Measurements from ENCODE around the gene CTSZ. TPM values are rescaled to one million over a fixed set of nuclear protein-coding genes. Genes with fewer than 3 reads are reported as not detected.

CTSZ gene
- total and polyA plus RNA-seq, 2 experiments from 2014 or later, result 0.58 to 41.4 TPM

- Mint-ChIP-seq H3K27me3 (ENCODE audit: insufficient read depth, low read depth, poor library complexity) (peaks cover 6% of the 10 kb centered on the region), H3K4me3 (no peak overlapping the region), H3K9me3 (no peaks in the 10 kb centered on the region), H3K36me3 (ENCODE audit: low read depth) (peaks cover 63% of the 10 kb centered on the region), H3K4me1 (no peaks in the 10 kb centered on the region), H3K27ac (no peak overlapping the region)
- no peak overlapping the region for H3K4me3 ChIP-seq
- no peak overlapping the region for H2AFZ ChIP-seq
- H3K9me2 ChIP-seq (ENCODE audit: insufficient read depth), result no peaks in the 10 kb centered on the region
- DNase-seq (ENCODE audit: low spot score) (no peak), ATAC-seq (no peak)
- TF ChIP-seq EZH2phosphoT487 (IDR thresholded peaks at IDR 0.05; ENCODE audit: unreplicated experiment), result no peak
- TF ChIP-seq STAT1 (IDR thresholded peaks at IDR 0.05; ENCODE audit: unreplicated experiment), result no peak
- TF ChIP-seq ZNF114 (CRISPR knock-in tag; IDR thresholded peaks at IDR 0.05), result no peak
- no peak for TF ChIP-seq POLR2AphosphoS5 (IDR thresholded peaks at IDR 0.05; ENCODE audit: low read depth)
- TF ChIP-seq, protein P1, sequence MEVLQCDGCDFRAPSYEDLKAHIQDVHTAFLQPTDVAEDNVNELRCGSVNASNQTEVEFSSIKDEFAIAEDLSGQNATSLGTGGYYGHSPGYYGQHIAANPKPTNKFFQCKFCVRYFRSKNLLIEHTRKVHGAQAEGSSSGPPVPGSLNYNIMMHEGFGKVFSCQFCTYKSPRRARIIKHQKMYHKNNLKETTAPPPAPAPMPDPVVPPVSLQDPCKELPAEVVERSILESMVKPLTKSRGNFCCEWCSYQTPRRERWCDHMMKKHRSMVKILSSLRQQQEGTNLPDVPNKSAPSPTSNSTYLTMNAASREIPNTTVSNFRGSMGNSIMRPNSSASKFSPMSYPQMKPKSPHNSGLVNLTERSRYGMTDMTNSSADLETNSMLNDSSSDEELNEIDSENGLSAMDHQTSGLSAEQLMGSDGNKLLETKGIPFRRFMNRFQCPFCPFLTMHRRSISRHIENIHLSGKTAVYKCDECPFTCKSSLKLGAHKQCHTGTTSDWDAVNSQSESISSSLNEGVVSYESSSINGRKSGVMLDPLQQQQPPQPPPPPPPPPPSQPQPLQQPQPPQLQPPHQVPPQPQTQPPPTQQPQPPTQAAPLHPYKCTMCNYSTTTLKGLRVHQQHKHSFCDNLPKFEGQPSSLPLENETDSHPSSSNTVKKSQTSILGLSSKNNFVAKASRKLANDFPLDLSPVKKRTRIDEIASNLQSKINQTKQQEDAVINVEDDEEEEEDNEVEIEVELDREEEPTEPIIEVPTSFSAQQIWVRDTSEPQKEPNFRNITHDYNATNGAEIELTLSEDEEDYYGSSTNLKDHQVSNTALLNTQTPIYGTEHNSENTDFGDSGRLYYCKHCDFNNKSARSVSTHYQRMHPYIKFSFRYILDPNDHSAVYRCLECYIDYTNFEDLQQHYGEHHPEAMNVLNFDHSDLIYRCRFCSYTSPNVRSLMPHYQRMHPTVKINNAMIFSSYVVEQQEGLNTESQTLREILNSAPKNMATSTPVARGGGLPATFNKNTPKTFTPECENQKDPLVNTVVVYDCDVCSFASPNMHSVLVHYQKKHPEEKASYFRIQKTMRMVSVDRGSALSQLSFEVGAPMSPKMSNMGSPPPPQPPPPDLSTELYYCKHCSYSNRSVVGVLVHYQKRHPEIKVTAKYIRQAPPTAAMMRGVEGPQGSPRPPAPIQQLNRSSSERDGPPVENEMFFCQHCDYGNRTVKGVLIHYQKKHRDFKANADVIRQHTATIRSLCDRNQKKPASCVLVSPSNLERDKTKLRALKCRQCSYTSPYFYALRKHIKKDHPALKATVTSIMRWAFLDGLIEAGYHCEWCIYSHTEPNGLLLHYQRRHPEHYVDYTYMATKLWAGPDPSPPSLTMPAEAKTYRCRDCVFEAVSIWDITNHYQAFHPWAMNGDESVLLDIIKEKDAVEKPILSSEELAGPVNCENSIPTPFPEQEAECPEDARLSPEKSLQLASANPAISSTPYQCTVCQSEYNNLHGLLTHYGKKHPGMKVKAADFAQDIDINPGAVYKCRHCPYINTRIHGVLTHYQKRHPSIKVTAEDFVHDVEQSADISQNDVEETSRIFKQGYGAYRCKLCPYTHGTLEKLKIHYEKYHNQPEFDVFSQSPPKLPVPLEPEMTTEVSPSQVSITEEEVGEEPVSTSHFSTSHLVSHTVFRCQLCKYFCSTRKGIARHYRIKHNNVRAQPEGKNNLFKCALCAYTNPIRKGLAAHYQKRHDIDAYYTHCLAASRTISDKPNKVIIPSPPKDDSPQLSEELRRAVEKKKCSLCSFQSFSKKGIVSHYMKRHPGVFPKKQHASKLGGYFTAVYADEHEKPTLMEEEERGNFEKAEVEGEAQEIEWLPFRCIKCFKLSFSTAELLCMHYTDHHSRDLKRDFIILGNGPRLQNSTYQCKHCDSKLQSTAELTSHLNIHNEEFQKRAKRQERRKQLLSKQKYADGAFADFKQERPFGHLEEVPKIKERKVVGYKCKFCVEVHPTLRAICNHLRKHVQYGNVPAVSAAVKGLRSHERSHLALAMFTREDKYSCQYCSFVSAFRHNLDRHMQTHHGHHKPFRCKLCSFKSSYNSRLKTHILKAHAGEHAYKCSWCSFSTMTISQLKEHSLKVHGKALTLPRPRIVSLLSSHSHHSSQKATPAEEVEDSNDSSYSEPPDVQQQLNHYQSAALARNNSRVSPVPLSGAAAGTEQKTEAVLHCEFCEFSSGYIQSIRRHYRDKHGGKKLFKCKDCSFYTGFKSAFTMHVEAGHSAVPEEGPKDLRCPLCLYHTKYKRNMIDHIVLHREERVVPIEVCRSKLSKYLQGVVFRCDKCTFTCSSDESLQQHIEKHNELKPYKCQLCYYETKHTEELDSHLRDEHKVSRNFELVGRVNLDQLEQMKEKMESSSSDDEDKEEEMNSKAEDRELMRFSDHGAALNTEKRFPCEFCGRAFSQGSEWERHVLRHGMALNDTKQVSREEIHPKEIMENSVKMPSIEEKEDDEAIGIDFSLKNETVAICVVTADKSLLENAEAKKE (CRISPR knock-in tag; IDR thresholded peaks at IDR 0.05), result no peak
- TF ChIP-seq ETS1 (IDR thresholded peaks at IDR 0.05), result no peak
- no peak for TF ChIP-seq REST (IDR thresholded peaks at IDR 0.05; ENCODE audit: unreplicated experiment)
- TF ChIP-seq, protein P2, sequence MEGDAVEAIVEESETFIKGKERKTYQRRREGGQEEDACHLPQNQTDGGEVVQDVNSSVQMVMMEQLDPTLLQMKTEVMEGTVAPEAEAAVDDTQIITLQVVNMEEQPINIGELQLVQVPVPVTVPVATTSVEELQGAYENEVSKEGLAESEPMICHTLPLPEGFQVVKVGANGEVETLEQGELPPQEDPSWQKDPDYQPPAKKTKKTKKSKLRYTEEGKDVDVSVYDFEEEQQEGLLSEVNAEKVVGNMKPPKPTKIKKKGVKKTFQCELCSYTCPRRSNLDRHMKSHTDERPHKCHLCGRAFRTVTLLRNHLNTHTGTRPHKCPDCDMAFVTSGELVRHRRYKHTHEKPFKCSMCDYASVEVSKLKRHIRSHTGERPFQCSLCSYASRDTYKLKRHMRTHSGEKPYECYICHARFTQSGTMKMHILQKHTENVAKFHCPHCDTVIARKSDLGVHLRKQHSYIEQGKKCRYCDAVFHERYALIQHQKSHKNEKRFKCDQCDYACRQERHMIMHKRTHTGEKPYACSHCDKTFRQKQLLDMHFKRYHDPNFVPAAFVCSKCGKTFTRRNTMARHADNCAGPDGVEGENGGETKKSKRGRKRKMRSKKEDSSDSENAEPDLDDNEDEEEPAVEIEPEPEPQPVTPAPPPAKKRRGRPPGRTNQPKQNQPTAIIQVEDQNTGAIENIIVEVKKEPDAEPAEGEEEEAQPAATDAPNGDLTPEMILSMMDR (conservative IDR thresholded peaks at IDR 0.05; ENCODE audit: low read depth in 2 of 2), result no peak
- no peak for TF ChIP-seq CREB1 (CRISPR knock-in tag; IDR thresholded peaks at IDR 0.05; ENCODE audit: low read depth)
- TF ChIP-seq JUNB (IDR thresholded peaks at IDR 0.05; ENCODE audit: unreplicated experiment), result no peak
- TF ChIP-seq ZNF331 (CRISPR knock-in tag; IDR thresholded peaks at IDR 0.05; ENCODE audit: low read depth), result no peak
- no peak for TF ChIP-seq NANOG (IDR thresholded peaks at IDR 0.05; ENCODE audit: borderline replicate concordance)
- TF ChIP-seq EZH2 (IDR thresholded peaks at IDR 0.05; ENCODE audit: low read depth, unreplicated experiment), result no peak
- H3K4me1 ChIP-seq (ENCODE audit: insufficient read depth), result no peaks in the 10 kb centered on the region
- peaks cover 39% of the 10 kb centered on the region; the same call in 1 of the 2 replicates for H3K36me3 ChIP-seq (ENCODE audit: insufficient read depth)
- H3K27ac ChIP-seq (ENCODE audit: low read depth), result no peak overlapping the region
- H3K27me3 ChIP-seq (ENCODE audit: insufficient read depth), result no peaks in the 10 kb centered on the region
- no peak overlapping the region for H3K4me2 ChIP-seq
- peaks cover 4% of the 10 kb centered on the region; the same call in 1 of the 2 replicates for H3F3A ChIP-seq (replicated peaks; ENCODE audit: low read depth)
- H4K20me1 ChIP-seq (replicated peaks; ENCODE audit: insufficient read depth), result no peaks in the 10 kb centered on the region; the same call in 1 of the 2 replicates
- H3K79me2 ChIP-seq (replicated peaks; ENCODE audit: insufficient read depth), result no peaks in the 10 kb centered on the region
Measured at GRCh38 chr20:58996226-58996611, 10.8 kb downstream of the CTSZ start.
